Adrenal gland (tissue), 5 donors: Measurements from ENCODE around the gene ELMO2.

ENCODE experiments used
- CTCF ChIP-seq, 6 experiments: fragments of 450-650 bp in 4 of 6; fragments of 200-600 bp in 2 of 6; sonication (generic) in 1 of 6; IDR thresholded peaks; 1 replicate in 5 of 6; 2 replicates in 1 of 6; pipeline versions ENCODE4 v1.5.1 to v1.8.0; 2016 to 2021; ENCODE audit warnings: antibody characterized with exemption in 6 of 6, mild to moderate bottlenecking in 2 of 6, moderate library complexity in 1 of 6
- POLR2A ChIP-seq, 2 donors: fragments of 450-650 bp; IDR thresholded peaks; one replicate each; pipeline ENCODE4 v1.6.1; 2017; ENCODE audit warnings: antibody characterized with exemption in 2 of 2, mild to moderate bottlenecking in 2 of 2, moderate library complexity in 1 of 2
- donor health status: DM: no; HTN: no; CAD: no.

GRCh38 chr20:46433051-46433450, 26.6 kb upstream of the ELMO2 start:
- no peak for TF ChIP-seq POLR2A (IDR thresholded peaks at IDR 0.05)
- TF ChIP-seq CTCF (IDR thresholded peaks at IDR 0.05): no peak
